A673 (cell line): Measurements from ENCODE around the gene ARL1. TPM values are rescaled to one million over a fixed set of nuclear protein-coding genes. Genes with fewer than 3 reads are reported as not detected.

Experiments used
- BruUV-seq: library from RNA; stranded (reverse); fragments of 400-500 nt; replicated peaks from 2 replicates; lab custom pipeline; 2021; lab: Mats Ljungman, UMichigan
- CTCF ChIA-PET: fragments of 300-600 bp; sonication (Branson Sonifier 250); formaldehyde crosslinking; loops from one replicate; lab custom pipeline; 2022; ENCODE audit warnings: antibody characterized with exemption; lab: Charles Lee
- POLR2A ChIA-PET: fragments of 300-600 bp; sonication (Branson Sonifier 250); formaldehyde crosslinking; loops from one replicate; lab custom pipeline; 2022; ENCODE audit warnings: antibody characterized with exemption; ENCODE audit not compliant: low non-redundant PET; lab: Charles Lee
- DNase-seq: peaks from one replicate; pipeline ENCODE4 v3.0.0-alpha.2; 2015; ENCODE audit warnings: low spot score
- H3K27ac ChIP-seq: fragments of 200-600 bp; sonication (generic); 2 replicates; pipeline ENCODE4 v1.5.1; 2016; ENCODE audit warnings: mixed run types, low read depth, mild to moderate bottlenecking, mixed read lengths, antibody characterized with exemption, low read length; ENCODE audit not compliant: poor library complexity, severe bottlenecking
- H3K27me3 ChIP-seq: fragments of 200-600 bp; sonication (generic); replicated peaks from 2 replicates; pipeline ENCODE4 v1.6.1; 2017; ENCODE audit warnings: mixed run types, low read depth, mild to moderate bottlenecking, mixed read lengths, antibody characterized with exemption, low read length; ENCODE audit not compliant: insufficient read depth, poor library complexity
- H3K36me3 ChIP-seq: fragments of 200-600 bp; sonication (generic); 2 replicates; pipeline ENCODE4 v1.6.1; 2016; ENCODE audit warnings: mixed run types, mild to moderate bottlenecking, mixed read lengths, antibody characterized with exemption, low read length; ENCODE audit not compliant: insufficient read depth, poor library complexity, severe bottlenecking
- H3K4me1 ChIP-seq: fragments of 200-600 bp; sonication (generic); 2 replicates; pipeline ENCODE4 v1.6.1; 2017; ENCODE audit warnings: mixed run types, mild to moderate bottlenecking, mixed read lengths, antibody characterized with exemption, low read length; ENCODE audit not compliant: insufficient read depth, poor library complexity, severe bottlenecking
- H3K4me3 ChIP-seq: fragments of 200-600 bp; sonication (generic); 2 replicates; pipeline ENCODE4 v1.5.1; 2016; ENCODE audit warnings: low read depth, mixed run types, mild to moderate bottlenecking, mixed read lengths, low read length; ENCODE audit not compliant: poor library complexity, severe bottlenecking
- H3K9me3 ChIP-seq: fragments of 200-600 bp; sonication (generic); 2 replicates; pipeline ENCODE4 v1.6.1; 2016; ENCODE audit warnings: mixed run types, low read depth, mild to moderate bottlenecking, mixed read lengths, antibody characterized with exemption, low read length; ENCODE audit not compliant: poor library complexity, severe bottlenecking
- EZH2 ChIP-seq: fragments of 200-600 bp; sonication (generic); IDR thresholded peaks from 2 replicates; pipeline ENCODE4 v1.6.1; 2017; ENCODE audit warnings: borderline replicate concordance, low read depth, mild to moderate bottlenecking, mixed read lengths, antibody characterized with exemption, low read length; ENCODE audit not compliant: poor library complexity, severe bottlenecking
- intact Hi-C: fragments of 100-400 bp; cut with micrococcal nuclease; formaldehyde crosslinking; loops from one replicate; pipeline ENCODE4 v1.10.0; 2022; ENCODE audit not compliant: unreplicated experiment
- total RNA-seq: library from RNA; stranded (reverse); gene quantifications from 2 replicates; pipeline ENCODE4 v1.2.3, GENCODE V29; 2021
- TF ChIP-seq, protein P1 (sequence below): fragments of 300-800, 200-600 bp; sonication (generic); conservative IDR thresholded peaks from 2 replicates; pipeline ENCODE4 v1.5.1; 2017; ENCODE audit warnings: low read depth, mild to moderate bottlenecking, antibody characterized with exemption, low read length, moderate library complexity, mixed read lengths

ARL1 gene
- total RNA-seq, 1 experiment from 2014 or later: 61.3 TPM

DNA sequence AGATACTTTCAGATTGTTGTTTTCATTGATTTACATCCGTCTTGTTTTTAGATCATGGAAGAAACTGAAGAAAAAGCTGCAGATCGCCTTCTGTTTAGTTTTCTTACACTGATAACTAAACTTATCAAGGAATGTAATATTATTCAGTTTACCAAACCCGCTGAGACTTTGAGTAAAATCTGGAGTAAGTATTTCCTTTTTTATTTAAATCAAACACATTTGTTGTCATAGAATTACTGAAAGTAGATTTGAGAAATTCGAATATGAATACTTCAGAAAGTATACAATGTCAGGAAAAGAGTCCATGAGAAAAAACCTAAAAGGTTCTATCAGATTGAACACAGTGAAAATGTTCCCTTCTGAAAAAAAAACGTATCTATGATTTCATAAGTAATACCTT is 32.0 kb downstream of the ARL1 start:
- intact Hi-C loops: no loop called here
- no peaks in the 10 kb centered on the region for H3K4me1 ChIP-seq
- H3K4me3 ChIP-seq: no peak overlapping the region
- H3K27ac ChIP-seq: no peak overlapping the region
- H3K36me3 ChIP-seq: peaks cover 55% of the 10 kb centered on the region
- no TSS peak for BruUV-seq
- TF ChIP-seq EZH2: no peak
- TF ChIP-seq, protein P1, sequence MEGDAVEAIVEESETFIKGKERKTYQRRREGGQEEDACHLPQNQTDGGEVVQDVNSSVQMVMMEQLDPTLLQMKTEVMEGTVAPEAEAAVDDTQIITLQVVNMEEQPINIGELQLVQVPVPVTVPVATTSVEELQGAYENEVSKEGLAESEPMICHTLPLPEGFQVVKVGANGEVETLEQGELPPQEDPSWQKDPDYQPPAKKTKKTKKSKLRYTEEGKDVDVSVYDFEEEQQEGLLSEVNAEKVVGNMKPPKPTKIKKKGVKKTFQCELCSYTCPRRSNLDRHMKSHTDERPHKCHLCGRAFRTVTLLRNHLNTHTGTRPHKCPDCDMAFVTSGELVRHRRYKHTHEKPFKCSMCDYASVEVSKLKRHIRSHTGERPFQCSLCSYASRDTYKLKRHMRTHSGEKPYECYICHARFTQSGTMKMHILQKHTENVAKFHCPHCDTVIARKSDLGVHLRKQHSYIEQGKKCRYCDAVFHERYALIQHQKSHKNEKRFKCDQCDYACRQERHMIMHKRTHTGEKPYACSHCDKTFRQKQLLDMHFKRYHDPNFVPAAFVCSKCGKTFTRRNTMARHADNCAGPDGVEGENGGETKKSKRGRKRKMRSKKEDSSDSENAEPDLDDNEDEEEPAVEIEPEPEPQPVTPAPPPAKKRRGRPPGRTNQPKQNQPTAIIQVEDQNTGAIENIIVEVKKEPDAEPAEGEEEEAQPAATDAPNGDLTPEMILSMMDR: no peak
- ChIA-PET CTCF (no interaction called here), POLR2A (no interaction called here)
- DNase-seq: no peak
- H3K9me3 ChIP-seq: no peaks in the 10 kb centered on the region
- no peaks in the 10 kb centered on the region for H3K27me3 ChIP-seq

DNA sequence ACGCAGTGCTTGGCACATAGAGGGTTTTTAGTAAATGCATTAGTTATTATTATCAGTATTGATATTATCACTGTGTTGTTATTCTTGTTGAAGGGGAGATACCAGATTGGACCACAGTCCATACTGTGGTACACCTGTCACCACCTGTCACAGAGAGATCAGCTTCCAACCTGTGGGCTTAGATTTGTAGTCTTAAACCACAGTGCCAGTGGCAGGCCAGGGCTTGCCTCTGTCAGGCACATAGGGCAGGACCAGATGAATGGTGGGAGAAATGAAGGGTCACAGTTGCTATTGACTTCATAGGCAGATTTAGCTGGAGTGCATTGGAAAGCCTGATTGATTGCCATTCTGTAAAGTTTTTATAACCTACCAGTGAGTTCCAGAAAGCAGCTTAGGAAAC is 35.1 kb downstream of the ARL1 start:
- Histone ChIP-seq H3K36me3 (peaks cover 45% of the 10 kb centered on the region), H3K4me3 (no peak overlapping the region), H3K27ac (no peak overlapping the region), H3K9me3 (no peaks in the 10 kb centered on the region), H3K27me3 (no peaks in the 10 kb centered on the region), H3K4me1 (no peaks in the 10 kb centered on the region)
- intact Hi-C loops: no loop called here
- TF ChIP-seq, protein P1: no peak
- TF ChIP-seq EZH2: no peak
- ChIA-PET CTCF (no interaction called here), POLR2A (no interaction called here)
- no peak for DNase-seq
- BruUV-seq: no TSS peak

DNA sequence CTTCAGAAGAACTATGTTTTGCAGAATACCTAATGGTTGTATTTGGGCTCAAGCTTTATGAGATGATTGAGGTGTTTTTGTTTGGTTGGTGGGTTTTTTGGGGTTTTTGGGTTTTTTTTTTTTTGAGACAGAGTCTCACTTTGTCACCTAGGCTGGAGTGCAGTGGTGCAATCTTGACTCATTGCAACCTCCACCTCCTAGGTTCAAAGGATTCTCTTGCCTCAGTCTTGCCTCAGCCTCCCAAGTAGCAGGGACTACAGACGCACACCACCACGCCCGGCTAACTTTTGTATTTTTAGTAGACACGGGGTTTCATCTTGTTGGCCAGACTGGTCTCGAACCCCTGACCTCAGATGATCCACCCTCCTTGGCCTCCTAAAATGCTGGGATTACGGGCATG is 39.6 kb downstream of the ARL1 start:
- BruUV-seq: no TSS peak

More for the DNA sequence above, 39.6 kb downstream of the ARL1 start:
- H3K27ac ChIP-seq: no peak overlapping the region
- POLR2A ChIA-PET: no interaction called here
- CTCF ChIA-PET: no interaction called here
- intact Hi-C loops: no loop called here
- H3K9me3 ChIP-seq: no peaks in the 10 kb centered on the region
- no peak for DNase-seq
- TF ChIP-seq EZH2: no peak
- TF ChIP-seq, protein P1: no peak
- peaks cover 35% of the 10 kb centered on the region for H3K36me3 ChIP-seq
- H3K27me3 ChIP-seq: no peaks in the 10 kb centered on the region
- H3K4me1 ChIP-seq: peaks cover 10% of the 10 kb centered on the region
- H3K4me3 ChIP-seq: no peak overlapping the region
